ENCODE measurements around the gene IL17REL.
"Not testable (repeated sequence)": the region's sequence is repeated elsewhere in the genome, so short reads cannot be mapped to it uniquely, and the experiment has no call there.

DNA sequence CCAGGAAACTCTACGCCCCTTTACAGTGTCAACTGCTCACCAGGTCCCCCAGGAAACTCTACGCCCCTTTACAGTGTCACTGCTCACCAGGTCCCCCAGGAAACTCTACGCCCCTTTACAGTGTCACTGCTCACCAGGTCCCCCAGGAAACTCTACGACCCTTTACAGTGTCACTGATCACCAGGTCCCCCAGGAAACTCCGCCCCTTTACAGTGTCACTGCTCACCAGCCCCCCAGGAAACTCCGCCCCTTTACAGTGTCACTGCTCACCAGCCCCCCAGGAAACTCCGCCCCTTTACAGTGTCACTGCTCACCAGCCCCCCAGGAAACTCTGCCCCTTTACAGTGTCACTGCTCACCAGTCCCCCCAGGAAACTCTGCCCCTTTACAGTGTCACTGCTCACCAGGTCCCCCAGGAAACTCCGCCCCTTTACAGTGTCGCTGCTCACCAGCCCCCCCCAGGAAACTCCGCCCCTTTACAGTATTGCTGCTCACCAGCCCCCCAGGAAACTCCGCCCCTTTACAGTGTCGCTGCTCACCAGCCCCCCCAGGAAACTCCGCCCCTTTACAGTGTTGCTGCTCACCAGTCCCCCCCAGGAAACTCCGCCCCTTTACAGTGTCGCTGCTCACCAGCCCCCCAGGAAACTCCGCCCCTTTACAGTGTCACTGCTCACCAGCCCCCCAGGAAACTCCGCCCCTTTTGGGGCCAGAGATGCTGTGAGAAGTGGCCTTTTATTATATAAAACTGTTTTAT, 67.3 kb downstream of the IL17REL start:
- TF ChIP-seq RFX5 (IDR thresholded peaks at IDR 0.05; ENCODE audit: low read depth, low read length): not testable (repeated sequence)
- TF ChIP-seq, protein P1, sequence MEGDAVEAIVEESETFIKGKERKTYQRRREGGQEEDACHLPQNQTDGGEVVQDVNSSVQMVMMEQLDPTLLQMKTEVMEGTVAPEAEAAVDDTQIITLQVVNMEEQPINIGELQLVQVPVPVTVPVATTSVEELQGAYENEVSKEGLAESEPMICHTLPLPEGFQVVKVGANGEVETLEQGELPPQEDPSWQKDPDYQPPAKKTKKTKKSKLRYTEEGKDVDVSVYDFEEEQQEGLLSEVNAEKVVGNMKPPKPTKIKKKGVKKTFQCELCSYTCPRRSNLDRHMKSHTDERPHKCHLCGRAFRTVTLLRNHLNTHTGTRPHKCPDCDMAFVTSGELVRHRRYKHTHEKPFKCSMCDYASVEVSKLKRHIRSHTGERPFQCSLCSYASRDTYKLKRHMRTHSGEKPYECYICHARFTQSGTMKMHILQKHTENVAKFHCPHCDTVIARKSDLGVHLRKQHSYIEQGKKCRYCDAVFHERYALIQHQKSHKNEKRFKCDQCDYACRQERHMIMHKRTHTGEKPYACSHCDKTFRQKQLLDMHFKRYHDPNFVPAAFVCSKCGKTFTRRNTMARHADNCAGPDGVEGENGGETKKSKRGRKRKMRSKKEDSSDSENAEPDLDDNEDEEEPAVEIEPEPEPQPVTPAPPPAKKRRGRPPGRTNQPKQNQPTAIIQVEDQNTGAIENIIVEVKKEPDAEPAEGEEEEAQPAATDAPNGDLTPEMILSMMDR (IDR thresholded peaks at IDR 0.05 in 2 of 3, conservative IDR thresholded peaks at IDR 0.05 in 1 of 3; ENCODE audit: control insufficient read depth in 2 of 3, extremely low read depth in 1 of 3, insufficient read depth in 1 of 3, low read depth in 3 of 3, low read length in 3 of 3): not testable (repeated sequence)
